ENCODE data around the gene ZP1.
"Not testable (repeated sequence)": the region's sequence is repeated elsewhere in the genome, so short reads cannot be mapped to it uniquely, and the experiment has no call there.

The ZP1 gene

GRCh38 chr11:60905551-60906113 is 38.3 kb downstream of the ZP1 start:
- Mint-ChIP-seq H3K4me1 (peaks cover 32% of the 10 kb centered on the region), H3K36me3 (ENCODE audit: low read depth) (peaks cover 23% of the 10 kb centered on the region), H3K4me3 (peak overlapping the region; percentile 86 to 94 (median 90)), H3K9me3 (no peaks in the 10 kb centered on the region), H3K27me3 (ENCODE audit: low read depth) (peaks cover 5% of the 10 kb centered on the region), H3K27ac (peak overlapping the region; percentile 39 to 95 (median 61))
- TF ChIP-seq, protein P1, sequence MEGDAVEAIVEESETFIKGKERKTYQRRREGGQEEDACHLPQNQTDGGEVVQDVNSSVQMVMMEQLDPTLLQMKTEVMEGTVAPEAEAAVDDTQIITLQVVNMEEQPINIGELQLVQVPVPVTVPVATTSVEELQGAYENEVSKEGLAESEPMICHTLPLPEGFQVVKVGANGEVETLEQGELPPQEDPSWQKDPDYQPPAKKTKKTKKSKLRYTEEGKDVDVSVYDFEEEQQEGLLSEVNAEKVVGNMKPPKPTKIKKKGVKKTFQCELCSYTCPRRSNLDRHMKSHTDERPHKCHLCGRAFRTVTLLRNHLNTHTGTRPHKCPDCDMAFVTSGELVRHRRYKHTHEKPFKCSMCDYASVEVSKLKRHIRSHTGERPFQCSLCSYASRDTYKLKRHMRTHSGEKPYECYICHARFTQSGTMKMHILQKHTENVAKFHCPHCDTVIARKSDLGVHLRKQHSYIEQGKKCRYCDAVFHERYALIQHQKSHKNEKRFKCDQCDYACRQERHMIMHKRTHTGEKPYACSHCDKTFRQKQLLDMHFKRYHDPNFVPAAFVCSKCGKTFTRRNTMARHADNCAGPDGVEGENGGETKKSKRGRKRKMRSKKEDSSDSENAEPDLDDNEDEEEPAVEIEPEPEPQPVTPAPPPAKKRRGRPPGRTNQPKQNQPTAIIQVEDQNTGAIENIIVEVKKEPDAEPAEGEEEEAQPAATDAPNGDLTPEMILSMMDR (IDR thresholded peaks at IDR 0.05; ENCODE audit: unreplicated experiment in 3 of 3) = no peak

DNA sequence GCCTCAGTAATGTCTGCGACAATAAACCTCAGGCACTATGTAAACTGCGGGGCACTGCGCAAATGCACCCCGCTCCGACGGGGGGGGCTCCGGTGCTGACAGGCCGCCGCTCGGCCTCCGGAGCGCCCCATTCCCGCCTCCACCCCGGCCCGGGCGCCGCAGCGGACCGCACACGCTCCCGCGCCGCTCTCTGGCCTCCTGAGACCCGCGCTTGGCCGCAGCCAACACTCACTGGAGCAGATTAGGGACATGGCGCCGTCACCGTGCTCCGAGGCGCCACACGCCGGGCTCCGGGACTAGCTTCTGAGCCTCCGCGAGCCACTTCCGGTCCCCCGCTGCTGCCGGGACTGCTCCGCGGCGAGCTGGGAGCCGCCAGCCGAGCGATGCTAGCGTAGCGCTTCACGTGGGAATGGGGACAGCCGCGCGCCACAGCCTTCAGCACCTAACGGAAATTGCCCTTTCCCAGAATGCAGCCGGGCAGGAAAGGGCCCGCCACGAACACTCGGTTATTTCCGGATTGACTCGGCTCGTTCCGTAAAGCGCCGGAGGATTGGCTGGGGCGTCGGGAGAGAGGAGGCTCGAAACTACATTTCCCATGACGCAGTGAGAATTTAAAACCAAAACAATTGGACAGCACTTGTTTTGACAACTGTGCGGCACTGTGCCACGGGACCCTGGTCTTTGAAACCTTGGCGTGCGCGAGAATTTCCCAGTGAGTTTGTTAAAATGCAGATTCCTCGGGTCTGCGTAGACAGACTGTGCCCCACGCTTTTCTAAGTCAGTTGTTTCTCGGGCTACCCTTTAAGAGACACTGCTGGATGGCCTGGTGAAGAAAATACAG is 39.0 kb downstream of the ZP1 start, which contains the start of gene PRPF19:
PRPF19 (minus strand) TSS at position 454 of the 841 bp plus-strand sequence; CDS start at position 251, 203 bp downstream.
- peaks cover 16% of the 10 kb centered on the region for H3K36me3 Mint-ChIP-seq (ENCODE audit: low read depth)
- no peaks in the 10 kb centered on the region for H3K9me3 Mint-ChIP-seq
- TF ChIP-seq, protein P1 (IDR thresholded peaks at IDR 0.05; ENCODE audit: unreplicated experiment in 3 of 3) = no peak
- peaks cover 32% of the 10 kb centered on the region for H3K4me1 Mint-ChIP-seq
- peaks cover 5% of the 10 kb centered on the region for H3K27me3 Mint-ChIP-seq (ENCODE audit: low read depth)
- peak within 1 kb of the TSS; percentile 86 to 94 (median 90) for H3K4me3 Mint-ChIP-seq
- H3K27ac Mint-ChIP-seq = peak within 1 kb of the TSS; percentile 82 to 95 (median 92)

GRCh38 chr11:60908803-60909202 is 41.5 kb downstream of the ZP1 start:
- peaks cover under 1% of the 10 kb centered on the region for H3K36me3 Mint-ChIP-seq (ENCODE audit: low read depth)
- peak overlapping the region in 1 of 3 experiments; percentile 7 for H3K4me3 Mint-ChIP-seq
- H3K4me1 Mint-ChIP-seq = peaks cover 50% of the 10 kb centered on the region
- H3K27me3 Mint-ChIP-seq (ENCODE audit: low read depth) = peaks cover 5% of the 10 kb centered on the region
- H3K9me3 Mint-ChIP-seq = no peaks in the 10 kb centered on the region
- peak overlapping the region in 1 of 3 experiments; percentile 44 for H3K27ac Mint-ChIP-seq
- TF ChIP-seq, protein P1 (IDR thresholded peaks at IDR 0.05; ENCODE audit: unreplicated experiment in 3 of 3) = no peak

DNA sequence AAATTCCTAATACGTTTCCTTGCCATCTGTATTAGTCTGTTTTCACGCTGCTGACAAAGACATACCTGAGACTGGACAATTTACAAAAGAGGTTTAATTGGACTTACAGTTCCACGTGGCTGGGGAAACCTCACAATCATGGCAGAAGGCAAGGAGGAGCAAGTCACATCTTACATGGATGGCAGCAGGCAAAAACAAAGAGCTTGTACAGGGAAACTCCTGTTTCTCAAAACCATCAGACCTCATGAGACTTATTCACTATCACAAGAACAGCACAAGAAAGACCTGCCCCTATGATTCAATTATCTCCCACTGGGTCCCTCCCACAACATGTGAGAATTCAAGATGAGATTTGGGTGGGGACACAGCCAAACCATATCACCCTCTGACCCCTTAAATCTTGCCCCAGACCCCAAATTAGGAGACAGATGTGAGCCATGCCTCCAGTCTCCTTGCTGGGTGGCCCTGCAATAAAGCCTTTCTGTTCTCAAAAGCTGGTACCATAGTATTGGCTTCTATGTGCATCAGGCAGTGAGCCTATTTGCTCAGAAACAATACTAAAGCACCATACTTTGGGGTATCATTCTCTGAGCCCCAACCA is 42.4 kb downstream of the ZP1 start:
- H3K27me3 Mint-ChIP-seq (ENCODE audit: low read depth); H3K4me3 Mint-ChIP-seq: not testable (repeated sequence)

DNA sequence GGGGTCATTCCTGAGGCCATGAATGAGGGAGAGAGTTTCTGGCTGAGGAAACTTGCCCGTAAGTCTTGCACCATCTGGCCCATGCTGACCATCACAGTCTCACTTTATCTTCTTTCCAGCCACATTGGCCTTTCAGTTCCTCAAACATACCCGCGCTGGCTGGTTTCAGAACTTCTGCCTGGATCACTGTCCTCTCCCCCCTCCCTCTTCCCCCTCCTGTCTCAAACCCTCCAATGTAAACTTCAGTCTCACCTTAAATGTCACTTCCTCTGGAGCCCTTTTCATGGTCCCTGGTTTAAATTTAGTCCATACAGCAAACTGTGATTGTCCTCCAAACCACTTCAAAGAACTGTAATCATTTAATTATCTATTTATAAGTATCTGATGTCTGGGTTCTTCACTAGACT is 42.9 kb downstream of the ZP1 start:
- Mint-ChIP-seq H3K36me3 (ENCODE audit: low read depth) (no peaks in the 10 kb centered on the region), H3K9me3 (no peaks in the 10 kb centered on the region), H3K27me3 (ENCODE audit: low read depth) (peaks cover 5% of the 10 kb centered on the region), H3K27ac (peak overlapping the region in 1 of 3 experiments; percentile 59), H3K4me1 (peaks cover 45% of the 10 kb centered on the region), H3K4me3 (no peak overlapping the region)
- TF ChIP-seq, protein P1 (IDR thresholded peaks at IDR 0.05; ENCODE audit: unreplicated experiment in 3 of 3) = no peak

More for the DNA sequence above, 42.4 kb downstream of the ZP1 start:
- not testable (repeated sequence) for H3K36me3 Mint-ChIP-seq (ENCODE audit: low read depth); H3K9me3 Mint-ChIP-seq
- H3K4me1 Mint-ChIP-seq = peaks cover 45% of the 10 kb centered on the region
- peak overlapping the region in 1 of 3 experiments; percentile 13 for H3K27ac Mint-ChIP-seq

DNA sequence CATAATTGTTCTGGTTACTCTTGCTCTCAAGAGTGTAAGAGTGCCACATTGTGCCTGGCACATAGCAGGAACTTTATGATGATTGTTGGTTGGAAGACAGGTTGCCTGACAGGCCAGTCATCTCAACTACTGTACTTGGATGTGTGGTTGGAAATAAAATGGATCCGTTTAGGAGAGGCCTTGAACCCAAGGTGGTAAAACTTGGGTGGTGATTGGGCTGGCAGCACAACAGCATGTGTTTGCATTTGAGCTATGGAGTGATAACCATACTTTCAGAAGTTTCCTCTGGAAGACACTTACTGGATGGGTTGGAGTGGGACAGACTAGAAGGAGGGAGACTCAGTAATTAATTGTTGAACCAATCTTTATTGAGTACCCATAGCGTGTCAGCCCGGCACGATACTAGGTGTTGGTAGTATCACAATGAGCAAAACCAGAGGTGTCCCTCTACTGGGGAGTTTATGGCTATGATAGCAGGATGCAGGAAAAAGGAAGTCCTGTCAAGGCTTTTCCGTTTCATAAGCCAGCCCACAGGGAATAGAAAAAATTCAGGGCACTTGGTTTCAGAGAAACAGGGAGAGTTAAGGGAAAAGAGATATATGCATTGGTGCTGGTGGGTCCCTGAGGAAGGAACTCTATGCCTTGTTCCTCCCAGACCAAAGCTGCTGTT is 43.5 kb downstream of the ZP1 start:
- peak overlapping the region in 2 of 3 experiments; percentile 9 to 34 for H3K4me3 Mint-ChIP-seq
- H3K9me3 Mint-ChIP-seq = no peaks in the 10 kb centered on the region
- peaks cover 5% of the 10 kb centered on the region for H3K27me3 Mint-ChIP-seq (ENCODE audit: low read depth)
- peaks cover 45% of the 10 kb centered on the region for H3K4me1 Mint-ChIP-seq
- peak overlapping the region in 2 of 3 experiments; percentile 17 to 59 for H3K27ac Mint-ChIP-seq
- no peaks in the 10 kb centered on the region for H3K36me3 Mint-ChIP-seq (ENCODE audit: low read depth)
- TF ChIP-seq, protein P1 (IDR thresholded peaks at IDR 0.05; ENCODE audit: unreplicated experiment in 3 of 3) = no peak

Measured in nephron (organoid).